ENCODE measurements around the gene ABT1. TPM values are rescaled to one million over a fixed set of nuclear protein-coding genes. Genes with fewer than 3 reads are reported as not detected.

Gene ABT1
- total and polyA plus RNA-seq, 4 donors = 13.4 to 20.9 (median 16.9) TPM

GRCh38 chr6:26599591-26599990 is 2.8 kb downstream of the ABT1 start:
- Histone ChIP-seq H3K9ac (ENCODE audit: insufficient read depth in 1 of 2, low read length in 2 of 2) (no peak overlapping the region), H3K27me3 (ENCODE audit: control insufficient read depth in 3 of 3, insufficient read depth in 3 of 3, low read length in 2 of 3) (peaks cover 0 to 4% (median 0%) of the 10 kb centered on the region in 3 donors), H3K36me3 (ENCODE audit: control insufficient read depth in 4 of 4, insufficient read depth in 4 of 4, low read length in 4 of 4) (peaks cover 7 to 11% (median 11%) of the 10 kb centered on the region in 4 donors), H3K27ac (ENCODE audit: low read depth in 1 of 2, low read length in 1 of 2) (no peak overlapping the region), H3K9me3 (ENCODE audit: control insufficient read depth in 4 of 4, insufficient read depth in 3 of 4, low read length in 3 of 4) (no peaks in the 10 kb centered on the region), H3K4me3 (no peak overlapping the region), H3K4me1 (ENCODE audit: control insufficient read depth in 5 of 5, insufficient read depth in 5 of 5, low read length in 5 of 5) (peaks cover 0 to 14% (median 6%) of the 10 kb centered on the region in 5 donors)
- no peak for DNase-seq
- TF ChIP-seq, protein P1, sequence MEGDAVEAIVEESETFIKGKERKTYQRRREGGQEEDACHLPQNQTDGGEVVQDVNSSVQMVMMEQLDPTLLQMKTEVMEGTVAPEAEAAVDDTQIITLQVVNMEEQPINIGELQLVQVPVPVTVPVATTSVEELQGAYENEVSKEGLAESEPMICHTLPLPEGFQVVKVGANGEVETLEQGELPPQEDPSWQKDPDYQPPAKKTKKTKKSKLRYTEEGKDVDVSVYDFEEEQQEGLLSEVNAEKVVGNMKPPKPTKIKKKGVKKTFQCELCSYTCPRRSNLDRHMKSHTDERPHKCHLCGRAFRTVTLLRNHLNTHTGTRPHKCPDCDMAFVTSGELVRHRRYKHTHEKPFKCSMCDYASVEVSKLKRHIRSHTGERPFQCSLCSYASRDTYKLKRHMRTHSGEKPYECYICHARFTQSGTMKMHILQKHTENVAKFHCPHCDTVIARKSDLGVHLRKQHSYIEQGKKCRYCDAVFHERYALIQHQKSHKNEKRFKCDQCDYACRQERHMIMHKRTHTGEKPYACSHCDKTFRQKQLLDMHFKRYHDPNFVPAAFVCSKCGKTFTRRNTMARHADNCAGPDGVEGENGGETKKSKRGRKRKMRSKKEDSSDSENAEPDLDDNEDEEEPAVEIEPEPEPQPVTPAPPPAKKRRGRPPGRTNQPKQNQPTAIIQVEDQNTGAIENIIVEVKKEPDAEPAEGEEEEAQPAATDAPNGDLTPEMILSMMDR (IDR thresholded peaks at IDR 0.05; ENCODE audit: control extremely low read depth, extremely low read depth) = no peak
- no peak for ATAC-seq (ENCODE audit: insufficient read depth, low FRiP score)
- 76 to 85% methylated on average over 1 of the region's 1 CpG for WGBS, 2 donors

DNA sequence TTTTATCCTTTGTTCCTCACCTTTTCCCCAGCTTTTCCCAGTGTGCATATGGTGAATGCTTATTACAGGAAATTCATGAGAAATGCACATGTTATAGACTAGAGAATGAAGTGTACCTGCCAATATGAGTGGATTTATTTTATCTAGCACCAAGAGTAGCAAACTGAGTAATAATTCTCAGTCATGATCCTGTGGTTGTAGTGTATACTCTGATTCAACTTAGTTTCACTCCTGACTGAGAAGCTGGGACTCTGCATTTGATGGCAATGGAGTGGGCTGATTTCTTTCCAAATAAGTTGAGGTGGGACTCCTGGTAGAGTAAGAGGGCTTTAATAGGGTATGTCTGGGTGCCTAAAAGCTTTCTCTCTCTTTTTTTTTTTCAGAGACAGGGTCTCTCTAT is 4.0 kb downstream of the ABT1 start:
- DNase-seq = no peak
- H3K9ac ChIP-seq (ENCODE audit: insufficient read depth in 1 of 2, low read length in 2 of 2) = no peak overlapping the region
- TF ChIP-seq, protein P1 (IDR thresholded peaks at IDR 0.05; ENCODE audit: control extremely low read depth, extremely low read depth) = no peak
- H3K4me3 ChIP-seq = no peak overlapping the region
- no peaks in the 10 kb centered on the region for H3K9me3 ChIP-seq (ENCODE audit: control insufficient read depth in 4 of 4, insufficient read depth in 3 of 4, low read length in 3 of 4)
- H3K27me3 ChIP-seq (ENCODE audit: control insufficient read depth in 3 of 3, insufficient read depth in 3 of 3, low read length in 2 of 3) = no peaks in the 10 kb centered on the region
- H3K27ac ChIP-seq (ENCODE audit: low read depth in 1 of 2, low read length in 1 of 2) = no peak overlapping the region
- peaks cover 0 to 9% (median 6%) of the 10 kb centered on the region in 5 donors for H3K4me1 ChIP-seq (ENCODE audit: control insufficient read depth in 5 of 5, insufficient read depth in 5 of 5, low read length in 5 of 5)
- peaks cover 7 to 11% (median 11%) of the 10 kb centered on the region in 4 donors for H3K36me3 ChIP-seq (ENCODE audit: control insufficient read depth in 4 of 4, insufficient read depth in 4 of 4, low read length in 4 of 4)
- ATAC-seq (ENCODE audit: insufficient read depth, low FRiP score) = no peak

- Histone ChIP-seq H3K4me3 (no peak overlapping the region), H3K27ac (ENCODE audit: low read depth in 1 of 2, low read length in 1 of 2) (no peak overlapping the region), H3K9ac (ENCODE audit: insufficient read depth in 1 of 2, low read length in 2 of 2) (no peak overlapping the region), H3K9me3 (ENCODE audit: control insufficient read depth in 4 of 4, insufficient read depth in 3 of 4, low read length in 3 of 4) (no peaks in the 10 kb centered on the region), H3K4me1 (ENCODE audit: control insufficient read depth in 5 of 5, insufficient read depth in 5 of 5, low read length in 5 of 5) (peaks cover 0 to 9% (median 6%) of the 10 kb centered on the region in 5 donors), H3K27me3 (ENCODE audit: control insufficient read depth in 3 of 3, insufficient read depth in 3 of 3, low read length in 2 of 3) (no peaks in the 10 kb centered on the region), H3K36me3 (ENCODE audit: control insufficient read depth in 4 of 4, insufficient read depth in 4 of 4, low read length in 4 of 4) (peaks cover 7 to 11% (median 11%) of the 10 kb centered on the region in 4 donors)
- no peak for ATAC-seq (ENCODE audit: insufficient read depth, low FRiP score)
- 91 to 92% methylated on average over 3 of the region's 3 CpGs for WGBS, 2 donors
- TF ChIP-seq, protein P1 (IDR thresholded peaks at IDR 0.05; ENCODE audit: control extremely low read depth, extremely low read depth) = no peak
- no peak for DNase-seq
Observed at GRCh38 chr6:26602262-26602661, 5.5 kb downstream of the ABT1 start.

- Histone ChIP-seq H3K9me3 (ENCODE audit: control insufficient read depth in 4 of 4, insufficient read depth in 3 of 4, low read length in 3 of 4) (no peaks in the 10 kb centered on the region), H3K27ac (ENCODE audit: low read depth in 1 of 2, low read length in 1 of 2) (no peak overlapping the region), H3K27me3 (ENCODE audit: control insufficient read depth in 3 of 3, insufficient read depth in 3 of 3, low read length in 2 of 3) (no peaks in the 10 kb centered on the region), H3K36me3 (ENCODE audit: control insufficient read depth in 4 of 4, insufficient read depth in 4 of 4, low read length in 4 of 4) (peaks cover 0 to 6% (median 1%) of the 10 kb centered on the region in 4 donors), H3K4me3 (no peak overlapping the region), H3K4me1 (ENCODE audit: control insufficient read depth in 5 of 5, insufficient read depth in 5 of 5, low read length in 5 of 5) (no peaks in the 10 kb centered on the region), H3K9ac (ENCODE audit: insufficient read depth in 1 of 2, low read length in 2 of 2) (no peak overlapping the region)
- ATAC-seq (ENCODE audit: insufficient read depth, low FRiP score) (no peak), DNase-seq (no peak)
- WGBS, 2 donors = 72 to 78% methylated on average over 3 of the region's 3 CpGs
- TF ChIP-seq, protein P1 (IDR thresholded peaks at IDR 0.05; ENCODE audit: control extremely low read depth, extremely low read depth) = no peak
Observed at GRCh38 chr6:26604026-26604425, 7.3 kb downstream of the ABT1 start.
